Activated CD8-positive, alpha-beta T cell treated with anti-CD3 and anti-CD28 coated beads for 36 hours (primary cell): ENCODE data around the gene CELSR1. TPM values are rescaled to one million over a fixed set of nuclear protein-coding genes. Genes with fewer than 3 reads are reported as not detected.

Experiments
- ATAC-seq: fragments of 200-7000 bp; cut with Tn5 transposase; one replicate; pipeline ENCODE4 v1.10.0; 2021; ENCODE audit warnings: mild to moderate bottlenecking, moderate library complexity
- CTCF ChIA-PET: fragments of 350-600 bp; sonication (Branson Sonifier 250); formaldehyde crosslinking; loops from one replicate; lab custom pipeline; 2021; ENCODE audit warnings: antibody characterized with exemption; lab: Charles Lee
- POLR2A ChIA-PET: fragments of 350-600 bp; sonication (Branson Sonifier 250); formaldehyde crosslinking; loops from one replicate; lab custom pipeline; 2021; ENCODE audit warnings: antibody characterized with exemption; lab: Charles Lee
- DNase-seq: peaks from one replicate; pipeline ENCODE4 v3.0.0-alpha.2; 2020
- H3K27ac Mint-ChIP-seq: one replicate; pipeline ENCODE4 v1.8.0; 2021; ENCODE audit warnings: mild to moderate bottlenecking, mixed read lengths
- H3K27me3 Mint-ChIP-seq: one replicate; pipeline ENCODE4 v1.8.0; 2021; ENCODE audit warnings: mixed read lengths
- H3K36me3 Mint-ChIP-seq: one replicate; pipeline ENCODE4 v1.8.0; 2021; ENCODE audit warnings: low read depth, mixed read lengths
- H3K4me1 Mint-ChIP-seq: one replicate; pipeline ENCODE4 v1.8.0; 2021; ENCODE audit warnings: low read depth, mixed read lengths
- H3K4me3 Mint-ChIP-seq: one replicate; pipeline ENCODE4 v1.8.0; 2021; ENCODE audit warnings: mild to moderate bottlenecking, moderate library complexity, mixed read lengths
- H3K9me3 Mint-ChIP-seq: one replicate; pipeline ENCODE4 v1.8.0; 2021; ENCODE audit warnings: mixed read lengths
- intact Hi-C: fragments of 100-400 bp; cut with micrococcal nuclease; formaldehyde crosslinking; loops from one replicate; pipeline ENCODE4 v1.10.0; 2022
- total RNA-seq, 2 experiments: library from RNA; stranded (reverse); gene quantifications; one replicate each; pipeline ENCODE4 v1.2.3, GENCODE V29; 2021
- TF ChIP-seq, protein P1 (sequence below): fragments of 200-600 bp; IDR thresholded peaks from one replicate; pipeline ENCODE4 v1.8.0; 2022; ENCODE audit warnings: antibody characterized with exemption, mild to moderate bottlenecking

The CELSR1 gene
- total RNA-seq, 2 experiments from 2014 or later: 0.25 to 0.36 TPM

DNA sequence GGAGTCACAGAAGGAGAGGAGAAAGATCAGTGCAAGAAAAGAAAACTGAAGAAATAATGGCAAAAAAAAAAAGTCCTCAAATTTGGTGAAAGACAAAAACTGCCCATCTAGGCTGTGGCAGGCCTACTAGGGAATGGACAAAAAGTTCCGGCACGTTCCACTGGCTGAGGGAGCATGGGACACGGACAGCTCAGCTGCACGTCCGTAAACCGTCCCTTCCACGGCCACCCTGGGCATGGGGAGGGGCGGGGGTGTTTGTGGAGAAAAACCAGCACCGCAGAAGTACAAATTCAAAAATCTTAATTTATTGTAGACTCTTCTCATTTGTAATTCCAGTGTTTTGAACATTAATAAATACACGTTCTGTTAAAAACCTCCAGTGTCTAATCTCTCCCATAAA lies 176.5 kb downstream of the CELSR1 start:
- intact Hi-C loops: no loop called here
- no peak overlapping the region for H3K4me3 Mint-ChIP-seq
- DNase-seq (no peak), ATAC-seq (no peak)
- POLR2A ChIA-PET: interaction anchor here (0.6 kb wide), 1 partner anchor 139 kb away, joined by 3 read pairs; no protein-coding TSS in a partner anchor
- peaks cover 24% of the 10 kb centered on the region for H3K36me3 Mint-ChIP-seq
- CTCF ChIA-PET: no interaction called here
- no peaks in the 10 kb centered on the region for H3K27me3 Mint-ChIP-seq
- peaks cover 5% of the 10 kb centered on the region for H3K9me3 Mint-ChIP-seq
- TF ChIP-seq, protein P1, sequence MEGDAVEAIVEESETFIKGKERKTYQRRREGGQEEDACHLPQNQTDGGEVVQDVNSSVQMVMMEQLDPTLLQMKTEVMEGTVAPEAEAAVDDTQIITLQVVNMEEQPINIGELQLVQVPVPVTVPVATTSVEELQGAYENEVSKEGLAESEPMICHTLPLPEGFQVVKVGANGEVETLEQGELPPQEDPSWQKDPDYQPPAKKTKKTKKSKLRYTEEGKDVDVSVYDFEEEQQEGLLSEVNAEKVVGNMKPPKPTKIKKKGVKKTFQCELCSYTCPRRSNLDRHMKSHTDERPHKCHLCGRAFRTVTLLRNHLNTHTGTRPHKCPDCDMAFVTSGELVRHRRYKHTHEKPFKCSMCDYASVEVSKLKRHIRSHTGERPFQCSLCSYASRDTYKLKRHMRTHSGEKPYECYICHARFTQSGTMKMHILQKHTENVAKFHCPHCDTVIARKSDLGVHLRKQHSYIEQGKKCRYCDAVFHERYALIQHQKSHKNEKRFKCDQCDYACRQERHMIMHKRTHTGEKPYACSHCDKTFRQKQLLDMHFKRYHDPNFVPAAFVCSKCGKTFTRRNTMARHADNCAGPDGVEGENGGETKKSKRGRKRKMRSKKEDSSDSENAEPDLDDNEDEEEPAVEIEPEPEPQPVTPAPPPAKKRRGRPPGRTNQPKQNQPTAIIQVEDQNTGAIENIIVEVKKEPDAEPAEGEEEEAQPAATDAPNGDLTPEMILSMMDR: no peak
- no peaks in the 10 kb centered on the region for H3K4me1 Mint-ChIP-seq
- no peak overlapping the region for H3K27ac Mint-ChIP-seq

DNA sequence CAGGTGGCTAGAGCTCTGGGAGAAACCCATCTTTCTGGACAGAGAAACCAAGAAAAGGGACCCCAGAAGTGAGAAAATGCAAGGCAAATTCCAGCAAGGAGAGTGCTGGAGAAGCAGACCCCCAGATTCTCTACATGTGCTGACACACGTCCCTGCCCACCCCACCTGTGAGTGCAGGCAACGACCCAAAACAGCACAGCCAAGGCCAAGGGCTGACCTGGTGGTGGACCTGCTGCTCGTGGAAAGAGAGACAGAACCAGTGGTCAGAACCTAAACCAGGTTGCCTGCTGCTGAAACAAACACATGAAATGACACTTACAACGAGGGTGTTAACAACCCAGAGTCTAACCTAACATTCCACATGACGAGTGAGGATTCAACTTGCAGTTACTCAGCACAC lies 177.3 kb downstream of the CELSR1 start:
- no peak for DNase-seq
- H3K36me3 Mint-ChIP-seq: peaks cover 28% of the 10 kb centered on the region
- peaks cover 5% of the 10 kb centered on the region for H3K9me3 Mint-ChIP-seq
- TF ChIP-seq, protein P1: no peak
- CTCF ChIA-PET: no interaction called here
- no peak for ATAC-seq
- no peaks in the 10 kb centered on the region for H3K4me1 Mint-ChIP-seq
- no peaks in the 10 kb centered on the region for H3K27me3 Mint-ChIP-seq
- no peak overlapping the region for H3K27ac Mint-ChIP-seq
- H3K4me3 Mint-ChIP-seq: no peak overlapping the region
- intact Hi-C loops: no loop called here
- POLR2A ChIA-PET: no interaction called here

DNA sequence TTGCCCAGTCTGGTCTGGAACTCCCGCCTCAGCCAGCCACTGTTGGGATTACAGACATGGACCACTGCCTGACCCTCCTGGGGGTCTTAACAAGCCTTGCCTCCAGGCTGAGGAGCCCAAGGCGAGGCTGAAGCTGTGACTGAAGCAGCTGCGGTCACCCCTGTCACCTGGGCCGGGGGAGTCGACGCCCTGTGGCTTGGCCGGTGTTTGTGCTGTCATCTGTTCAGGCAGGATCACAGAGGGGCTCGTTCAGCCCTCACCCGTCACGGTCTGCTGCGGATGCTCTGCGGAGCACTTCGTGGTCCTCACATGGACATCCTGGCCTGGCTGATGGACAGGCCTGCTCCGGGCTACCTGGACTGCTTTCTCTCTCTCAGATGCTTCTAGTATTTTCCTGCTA lies 178.1 kb downstream of the CELSR1 start:
- no peaks in the 10 kb centered on the region for H3K4me1 Mint-ChIP-seq
- no peaks in the 10 kb centered on the region for H3K27me3 Mint-ChIP-seq
- CTCF ChIA-PET: interaction anchor here (0.9 kb wide), 1 partner anchor 8 kb away, joined by 4 read pairs; no protein-coding TSS in a partner anchor
- no peak for DNase-seq
- POLR2A ChIA-PET: no interaction called here
- intact Hi-C loops: no loop called here
- no peak overlapping the region for H3K4me3 Mint-ChIP-seq
- TF ChIP-seq, protein P1: no peak
- peaks cover 30% of the 10 kb centered on the region for H3K36me3 Mint-ChIP-seq
- no peak for ATAC-seq
- peaks cover 5% of the 10 kb centered on the region for H3K9me3 Mint-ChIP-seq
- no peak overlapping the region for H3K27ac Mint-ChIP-seq

DNA sequence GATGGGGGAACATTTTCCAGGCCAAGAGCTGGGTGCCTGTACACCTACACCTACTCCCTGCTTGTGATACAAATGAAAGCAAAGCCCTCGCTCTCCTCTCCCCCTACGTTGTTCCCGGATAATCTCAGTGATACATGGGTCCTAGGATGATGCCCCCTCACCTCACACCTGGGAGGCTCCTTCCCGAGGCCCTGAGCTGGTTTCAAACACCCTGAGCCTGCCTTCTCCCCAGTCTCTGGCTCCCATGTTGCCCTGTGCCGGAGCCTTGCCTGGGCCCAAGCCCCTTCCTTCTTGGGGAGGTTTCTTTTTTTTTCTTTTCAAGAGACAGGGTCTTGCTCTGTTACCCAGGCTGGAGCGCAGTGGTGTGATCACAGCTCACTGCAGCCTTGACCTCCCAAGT lies 178.7 kb downstream of the CELSR1 start:
- Mint-ChIP-seq H3K27me3 (no peaks in the 10 kb centered on the region), H3K27ac (no peak overlapping the region), H3K4me3 (no peak overlapping the region), H3K4me1 (no peaks in the 10 kb centered on the region), H3K36me3 (peaks cover 35% of the 10 kb centered on the region), H3K9me3 (peaks cover 5% of the 10 kb centered on the region)
- TF ChIP-seq, protein P1: no peak
- ATAC-seq (no peak), DNase-seq (no peak)
- intact Hi-C loops: no loop called here
- CTCF ChIA-PET: interaction anchor here (0.9 kb wide), 1 partner anchor 9 kb away, joined by 4 read pairs; no protein-coding TSS in a partner anchor
- POLR2A ChIA-PET: no interaction called here

DNA sequence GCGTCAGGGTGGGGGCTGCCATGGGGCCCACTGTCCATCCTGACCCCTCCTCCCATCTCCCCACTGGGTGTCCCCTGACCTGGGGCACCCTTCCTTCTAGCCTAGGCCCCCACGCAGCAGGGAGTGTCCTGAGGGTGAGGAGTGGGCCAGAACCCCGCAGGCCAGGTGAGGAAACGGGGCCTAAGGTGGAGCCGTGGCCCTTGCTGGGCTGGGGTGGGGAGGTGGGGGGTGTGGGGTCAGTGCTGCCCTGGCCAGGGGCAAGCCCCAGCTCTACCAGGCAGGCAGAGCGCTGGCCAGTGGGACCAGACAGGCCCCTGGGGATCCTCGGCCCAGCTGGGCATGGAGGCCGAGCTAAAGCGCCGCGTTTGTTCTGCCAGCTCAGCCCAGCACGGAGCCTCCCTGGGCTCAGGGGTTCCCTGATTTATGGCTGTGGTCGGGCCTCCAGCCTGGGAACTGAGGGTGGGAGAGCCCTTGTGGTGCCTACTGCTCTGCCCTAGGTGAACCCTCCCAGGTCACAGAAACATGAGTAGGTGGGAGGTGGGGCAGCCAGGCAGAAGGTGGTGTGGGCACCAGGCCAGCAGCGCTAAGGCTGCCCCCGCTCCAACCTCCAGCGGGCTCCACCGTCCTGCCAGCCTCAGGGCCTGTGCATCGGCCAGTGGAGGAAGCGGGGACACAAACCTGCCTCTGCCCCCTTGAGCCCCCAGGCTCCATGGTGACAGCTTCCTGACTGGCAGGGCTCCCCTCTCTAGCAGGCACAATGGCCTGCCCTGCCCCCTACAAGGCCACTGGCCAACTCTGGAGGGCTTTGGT lies 179.5 kb downstream of the CELSR1 start:
- H3K27ac Mint-ChIP-seq: no peak overlapping the region
- ChIA-PET CTCF (no interaction called here), POLR2A (no interaction called here)
- peaks cover 5% of the 10 kb centered on the region for H3K9me3 Mint-ChIP-seq
- H3K27me3 Mint-ChIP-seq: no peaks in the 10 kb centered on the region
- TF ChIP-seq, protein P1: no peak
- no peak for DNase-seq
- H3K36me3 Mint-ChIP-seq: peaks cover 37% of the 10 kb centered on the region
- no peak for ATAC-seq
- no peak overlapping the region for H3K4me3 Mint-ChIP-seq
- intact Hi-C loops: no loop called here
- H3K4me1 Mint-ChIP-seq: no peaks in the 10 kb centered on the region
